Stimulated activated CD4-positive, alpha-beta T cell treated with anti-CD3 and anti-CD28 coated beads, Interleukin-12 subunit alpha, Interleukin-12 subunit beta, amount 100 ng/mL, for 24 hours (primary cell): ENCODE results near the gene ERVH48-1.
"Not testable (repeated sequence)": the region's sequence is repeated elsewhere in the genome, so short reads cannot be mapped to it uniquely, and the experiment has no call there.

Experiments
- DNase-seq, 2 experiments: peaks; one replicate each; pipeline ENCODE4 v3.0.0-alpha.2; 2020; ENCODE audit warnings: low read depth in 2 of 2

The ERVH48-1 gene

GRCh38 chr21:42925114-42925926 lies at the start of gene ERVH48-1:
Gene ERVH48-1, minus strand, starts transcription at chr21:42925630. Its CDS starts 6,624 bp downstream, at chr21:42919006.
- DNase-seq: no peak

GRCh38 chr21:42973991-42974831 lies 48.8 kb upstream of the ERVH48-1 start, which contains the start of gene PKNOX1:
Gene PKNOX1, plus strand, starts transcription at chr21:42974562. Its CDS starts 29,820 bp downstream, at chr21:43004382.
- DNase-seq: peak; percentile 96 to 98

DNA sequence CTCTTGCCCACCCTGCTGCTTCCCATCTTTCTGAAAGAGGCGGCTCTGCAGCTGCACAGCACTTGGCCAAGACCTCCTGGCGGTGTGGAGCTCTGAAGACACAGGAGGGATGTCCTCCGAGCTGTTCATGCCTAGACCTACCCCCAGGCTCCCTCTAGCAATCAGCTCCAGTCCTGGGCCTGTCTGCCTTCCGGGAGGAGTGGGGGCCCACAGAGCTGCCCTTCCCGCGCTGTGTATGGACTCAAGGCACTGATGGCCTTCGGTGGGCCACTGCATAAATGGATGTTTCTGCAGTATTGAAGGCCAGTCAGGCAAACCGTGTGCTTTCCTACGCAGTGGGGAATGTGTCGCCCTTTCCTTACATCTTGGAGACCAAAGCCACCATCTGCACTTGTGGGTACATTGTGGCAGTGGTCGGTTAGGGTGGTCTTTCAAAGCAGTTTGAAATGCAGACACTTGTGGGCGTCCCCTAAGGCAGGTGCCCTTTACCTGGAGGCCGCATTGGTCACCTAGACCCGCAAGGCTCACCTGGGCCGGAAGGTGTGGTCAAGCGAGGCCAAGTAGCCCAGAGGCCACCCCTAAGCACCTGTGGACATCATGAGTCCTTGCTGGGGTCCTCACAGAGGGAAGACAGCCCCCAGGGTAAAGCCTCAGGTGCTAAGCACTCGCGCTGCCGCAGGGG lies 48.0 kb upstream of the ERVH48-1 start:
- DNase-seq: no peak

DNA sequence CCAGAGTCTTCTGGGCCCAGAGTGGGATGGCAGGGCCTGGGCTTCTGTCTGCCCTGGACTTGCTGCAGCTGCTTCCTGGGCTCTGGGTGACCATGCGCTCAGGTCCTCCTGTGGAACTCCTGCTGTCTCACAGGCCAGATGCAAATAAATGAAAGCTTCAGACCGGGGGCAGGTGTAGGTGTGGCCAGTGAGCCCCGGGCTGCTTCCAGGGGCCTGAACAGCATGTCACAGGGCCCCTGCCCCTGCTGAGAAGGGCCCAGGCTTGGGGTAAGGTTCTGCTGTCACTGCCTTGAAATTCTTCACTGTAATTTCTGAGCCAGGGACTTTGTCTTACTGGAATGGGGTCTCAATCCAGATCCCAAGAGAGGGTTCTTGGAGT lies 46.5 kb upstream of the ERVH48-1 start:
- DNase-seq: no peak

DNA sequence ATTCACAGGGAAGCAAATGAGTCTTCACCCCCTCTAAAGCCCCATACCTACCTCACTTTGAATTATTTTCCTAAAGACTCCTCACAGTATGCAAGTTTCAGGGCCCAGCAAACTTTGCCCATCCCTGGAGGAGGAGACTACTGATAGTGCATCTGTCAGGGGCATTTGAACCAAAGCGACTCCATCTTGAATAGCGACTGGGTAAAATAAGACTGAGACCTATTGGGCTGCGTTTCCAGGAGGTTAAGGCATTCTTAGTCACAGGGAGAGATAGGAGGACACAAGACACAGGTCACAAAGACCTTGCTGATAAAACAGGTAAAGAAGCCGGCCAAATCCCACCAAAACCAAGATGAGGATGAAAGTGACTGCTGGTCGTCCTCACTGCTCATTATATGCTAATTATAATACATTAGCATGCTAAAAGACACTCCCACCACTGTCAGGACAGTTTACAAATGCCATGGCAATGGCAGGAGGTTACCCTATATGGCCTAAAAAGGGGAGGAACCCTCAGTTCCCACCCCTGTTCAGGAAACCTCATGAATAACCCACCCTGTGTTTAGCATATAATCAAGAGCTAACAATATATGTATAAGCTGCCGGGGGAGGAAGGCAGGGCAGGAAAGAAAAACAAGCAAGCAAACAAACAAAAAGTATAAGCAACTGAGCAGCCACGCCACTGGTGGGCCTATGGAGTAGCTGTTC lies 45.7 kb upstream of the ERVH48-1 start:
- no peak for DNase-seq

DNA sequence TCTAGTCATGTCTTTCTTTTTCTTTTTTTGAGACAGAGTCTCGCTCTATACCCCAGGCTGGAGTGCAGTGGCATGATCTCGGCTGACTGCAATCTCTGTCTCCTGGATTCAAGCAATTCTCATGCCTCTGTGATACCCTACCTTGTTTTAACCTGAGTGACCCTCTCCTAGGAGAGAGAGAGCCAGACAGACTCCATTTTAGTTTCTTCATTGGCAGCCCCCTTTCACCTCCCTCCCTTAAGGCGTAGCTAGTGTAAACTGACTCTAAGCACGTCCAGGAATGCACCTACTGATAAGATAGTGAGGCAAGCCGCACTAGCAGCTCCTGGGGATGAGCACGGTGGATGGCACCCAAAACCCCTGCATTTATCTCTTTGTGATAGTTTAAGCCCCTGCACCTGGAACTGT lies 43.8 kb upstream of the ERVH48-1 start:
- DNase-seq: no peak

GRCh38 chr21:42967616-42968015 lies 42.2 kb upstream of the ERVH48-1 start:
- not testable (repeated sequence) for DNase-seq

DNA sequence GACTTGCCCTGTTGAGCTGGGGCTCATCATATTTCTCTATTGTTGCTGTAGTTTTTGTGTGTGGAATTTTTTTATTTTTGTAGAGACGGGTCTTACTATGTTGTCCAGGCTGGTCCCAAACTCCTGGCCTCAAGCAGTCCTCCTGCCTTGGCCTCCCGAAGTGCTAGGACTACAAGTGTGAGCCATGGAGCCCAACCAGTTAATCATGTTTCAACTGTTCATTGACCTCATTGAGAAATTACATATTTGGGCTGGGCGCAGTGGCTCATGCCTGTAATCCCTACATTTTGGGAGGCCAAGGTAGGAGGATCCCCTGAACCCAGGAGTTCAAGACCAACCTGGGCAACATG lies 39.8 kb upstream of the ERVH48-1 start:
- DNase-seq: no peak

GRCh38 chr21:42964546-42965210 lies 39.2 kb upstream of the ERVH48-1 start:
- no peak for DNase-seq

DNA sequence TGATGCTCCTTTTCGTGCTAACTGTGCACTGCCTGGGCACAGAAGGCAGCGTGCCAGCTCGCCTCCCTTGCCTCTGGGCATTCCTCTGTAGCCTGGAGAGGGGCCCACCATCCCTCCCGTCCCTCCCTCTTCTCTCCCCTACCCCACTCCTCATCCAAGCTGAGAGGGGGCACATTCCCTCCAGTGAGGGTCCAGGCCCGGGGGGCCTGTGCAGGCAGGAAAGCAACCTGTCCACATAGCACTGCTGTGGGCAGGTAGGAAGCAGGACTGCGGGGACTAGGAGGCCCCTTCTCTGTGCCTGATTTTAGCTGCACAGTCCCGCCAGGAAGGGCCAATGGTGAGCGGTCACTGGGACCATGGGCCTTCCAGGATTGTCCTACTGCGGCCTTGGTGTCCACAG lies 38.7 kb upstream of the ERVH48-1 start:
- DNase-seq: no peak

GRCh38 chr21:42962380-42963007 lies 37.1 kb upstream of the ERVH48-1 start:
- no peak for DNase-seq

- no peak for DNase-seq
Measured at GRCh38 chr21:42959728-42960127, 34.3 kb upstream of the ERVH48-1 start.

GRCh38 chr21:42958122-42958521 lies 32.7 kb upstream of the ERVH48-1 start:
- DNase-seq: not testable (repeated sequence)

GRCh38 chr21:42956824-42957630 lies 31.6 kb upstream of the ERVH48-1 start:
- no peak for DNase-seq

DNA sequence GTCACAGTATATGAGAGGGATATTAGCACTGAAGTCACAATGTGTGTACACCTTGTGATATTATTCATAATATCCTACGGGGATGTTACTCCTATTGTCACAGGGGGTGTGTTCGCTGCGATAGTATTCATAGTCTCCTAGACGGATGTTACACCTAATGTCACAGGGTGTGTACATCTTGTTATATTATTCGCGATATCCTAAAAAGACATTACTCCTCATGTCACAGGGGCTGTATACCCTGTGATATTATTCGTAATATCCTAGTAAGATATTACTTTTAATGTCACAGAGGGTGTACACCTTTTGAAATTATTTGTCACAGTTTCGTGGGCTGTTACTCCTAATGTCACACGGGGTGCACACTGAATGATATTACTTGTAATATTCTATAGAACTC lies 25.8 kb upstream of the ERVH48-1 start:
- not testable (repeated sequence) for DNase-seq

GRCh38 chr21:42949094-42949755 lies 23.8 kb upstream of the ERVH48-1 start:
- not testable (repeated sequence) for DNase-seq

DNA sequence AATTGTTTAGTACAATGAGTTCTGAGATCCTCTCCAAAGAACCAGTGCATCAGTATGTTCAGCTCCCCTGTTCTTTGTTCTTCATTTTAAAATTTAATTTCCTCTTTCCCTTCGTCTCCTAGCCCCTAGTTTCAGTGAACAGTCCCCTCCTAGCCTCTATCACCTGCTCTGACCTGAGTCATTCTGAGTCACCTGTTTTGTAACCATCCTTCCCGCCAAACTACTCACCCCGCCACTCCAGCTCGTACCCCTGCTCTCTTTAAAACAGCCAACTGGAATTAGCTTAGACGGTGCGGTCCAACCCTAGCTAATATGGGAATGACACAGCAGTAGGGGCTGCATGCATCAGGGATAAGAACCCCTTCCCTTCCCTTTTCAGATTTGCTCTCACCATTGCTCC lies 16.8 kb upstream of the ERVH48-1 start:
- DNase-seq: no peak

DNA sequence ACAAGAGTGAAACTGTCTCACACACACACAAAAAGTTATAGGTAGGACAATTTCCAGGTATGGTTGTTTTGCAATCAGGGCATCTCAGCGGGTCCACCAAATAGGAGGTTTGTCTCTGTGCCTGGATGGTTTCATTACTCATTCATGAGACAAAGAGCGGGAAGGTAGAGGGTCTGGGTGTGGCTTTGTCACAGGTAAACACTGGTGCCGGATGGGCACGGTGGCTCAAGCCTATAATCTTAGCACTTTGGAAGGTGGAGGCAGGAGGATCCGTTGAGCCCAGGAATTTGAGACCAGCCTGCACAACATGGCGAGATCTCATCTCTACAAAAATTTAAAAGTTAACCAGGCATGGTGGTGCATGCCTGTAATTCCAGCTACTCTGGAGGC lies 16.3 kb upstream of the ERVH48-1 start:
- DNase-seq: no peak
